K562 (cell line): ENCODE measurements around the gene ADCY6. TPM values are rescaled to one million over a fixed set of nuclear protein-coding genes. Genes with fewer than 3 reads are reported as not detected.

ENCODE experiments used
- ELF2 ChIP-seq: fragments of 250-450 bp; sonication (Bioruptor Pico); IDR thresholded peaks from 2 replicates; pipeline ENCODE4 v1.5.0; 2021; ENCODE audit warnings: mild to moderate bottlenecking
- NBN ChIP-seq: fragments of 450-650 bp; IDR thresholded peaks from 2 replicates; pipeline ENCODE4 v1.6.1; 2016; ENCODE audit warnings: low read depth, mild to moderate bottlenecking
- PCBP1 ChIP-seq: fragments of 200-400 bp; formaldehyde crosslinking; IDR thresholded peaks from 2 replicates; pipeline ENCODE4 v1.6.1; 2018; ENCODE audit warnings: mild to moderate bottlenecking, low read depth, low read length; ENCODE audit not compliant: poor library complexity, severe bottlenecking
- POLR2AphosphoS5 ChIP-seq: IDR thresholded peaks from 2 replicates; pipeline ENCODE4 v1.6.1; 2011; ENCODE audit warnings: mild to moderate bottlenecking, low read depth, low read length, moderate library complexity; ENCODE audit not compliant: control insufficient read depth, insufficient read depth
- SAFB2 ChIP-seq: fragments of 200-400 bp; formaldehyde crosslinking; IDR thresholded peaks from 2 replicates; pipeline ENCODE4 v1.6.1; 2018; ENCODE audit warnings: borderline replicate concordance, low read length, low read depth, moderate library complexity; ENCODE audit not compliant: severe bottlenecking
- TAF1 ChIP-seq: IDR thresholded peaks from 2 replicates; pipeline ENCODE4 v1.6.1; 2011; ENCODE audit warnings: mild to moderate bottlenecking, low read length, moderate library complexity; ENCODE audit not compliant: insufficient read depth, control insufficient read depth, severe bottlenecking; ENCODE audit errors: extremely low read depth
- polyA plus RNA-seq, 8 experiments: library from polyadenylated mRNA; depleted of rRNA in 4 of 8; stranded (reverse) in 5 of 8; unstranded in 3 of 8; fragments of >200 nt; fragmentation: Nextera tagmentation in 2 of 8; fragmentation: Illumina TruSeq in 1 of 8; extraction: Ambion mirVana in 2 of 8; extraction: Trizol in 1 of 8; gene quantifications; 2 replicates each; pipeline versions ENCODE4 v1.2.1 to v1.2.3, GENCODE V29; 2011 to 2014; ENCODE audit warnings: inconsistent platforms in 1 of 8, missing spikeins in 1 of 8
- total RNA-seq, 7 experiments: library from RNA; depleted of rRNA in 6 of 7; stranded (reverse); fragments of >200 nt in 6 of 7; fragmentation: Illumina TruSeq in 2 of 7; extraction: Trizol in 2 of 7; gene quantifications; 2 replicates each; pipeline versions ENCODE4 v1.2.1 to v1.2.3, GENCODE V29; 2011 to 2021; ENCODE audit warnings: low replicate concordance in 1 of 7
- TF ChIP-seq, protein P1 (sequence below): fragments of 450-650 bp; IDR thresholded peaks from 2 replicates; pipeline ENCODE4 v1.6.1; 2018; ENCODE audit not compliant: partially characterized antibody
- TF ChIP-seq, protein P2 (sequence below): sonication (generic); formaldehyde crosslinking; IDR thresholded peaks from 2 replicates; pipeline ENCODE4 v1.8.1; 2023; ENCODE audit warnings: mild to moderate bottlenecking, missing genetic modification reagents
- TF ChIP-seq, protein P3 (sequence below), 3 experiments: IDR thresholded peaks in 2 of 3; conservative IDR thresholded peaks in 1 of 3; 2 replicates each; pipeline ENCODE4 v1.5.1; 2011 to 2012; ENCODE audit warnings: low read length in 3 of 3, mild to moderate bottlenecking in 3 of 3, control low read depth in 2 of 3, improper control_type of control experiment in 1 of 3, inconsistent platforms in 1 of 3, low read depth in 1 of 3, mixed read lengths in 1 of 3, moderate library complexity in 1 of 3; ENCODE audit not compliant: insufficient read depth in 2 of 3

Gene ADCY6
- total and polyA plus RNA-seq, 9 of the 15 experiments (the other 6 are each of a cell fraction or from before 2014, with no cell fraction given): 0.01 to 1.0 (median 0.53) TPM

DNA sequence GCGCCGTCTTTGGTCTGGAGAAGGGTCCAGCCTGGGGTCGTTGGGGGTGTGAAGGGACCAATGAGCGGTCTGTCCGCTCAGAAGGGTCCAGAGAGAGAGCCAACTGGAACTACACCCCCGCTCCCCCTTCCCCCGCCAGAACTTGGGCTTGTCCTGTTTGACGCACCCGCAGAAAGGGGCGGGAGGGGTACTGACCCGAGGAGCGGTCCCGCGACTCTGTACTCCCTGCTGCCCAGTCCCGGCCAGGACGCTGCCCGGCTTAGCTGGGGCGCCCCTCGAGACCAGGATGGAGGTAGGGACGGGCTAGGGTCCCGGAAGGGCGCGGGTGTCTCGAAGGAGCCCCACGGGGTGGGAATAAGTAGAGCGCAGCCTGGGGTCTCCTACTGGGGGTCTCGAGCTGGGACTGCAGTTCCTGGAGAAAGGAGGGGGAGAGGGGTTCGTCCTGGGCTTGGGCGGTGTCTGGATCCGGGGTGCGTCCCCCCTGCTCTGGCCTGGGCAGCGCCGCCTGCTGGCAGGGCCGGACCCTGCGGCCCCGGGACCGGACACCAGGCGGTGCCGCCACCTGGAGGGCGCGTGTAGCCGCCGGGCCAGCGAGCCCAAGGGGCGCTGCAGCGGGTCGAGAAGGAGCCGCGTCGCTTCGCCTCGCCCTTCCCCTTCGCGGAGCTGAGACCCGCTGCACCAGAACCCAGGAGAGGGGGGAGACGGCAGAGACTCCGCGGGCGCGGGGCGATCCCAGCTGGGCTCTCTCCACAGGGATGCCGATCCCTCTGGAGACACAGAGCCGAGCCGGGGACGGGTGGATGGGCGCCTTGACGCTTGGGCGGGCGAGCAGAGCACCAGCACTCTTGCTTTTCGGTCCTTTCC is 25.6 kb upstream of the ADCY6 start (continued):
- TF ChIP-seq, protein P1, sequence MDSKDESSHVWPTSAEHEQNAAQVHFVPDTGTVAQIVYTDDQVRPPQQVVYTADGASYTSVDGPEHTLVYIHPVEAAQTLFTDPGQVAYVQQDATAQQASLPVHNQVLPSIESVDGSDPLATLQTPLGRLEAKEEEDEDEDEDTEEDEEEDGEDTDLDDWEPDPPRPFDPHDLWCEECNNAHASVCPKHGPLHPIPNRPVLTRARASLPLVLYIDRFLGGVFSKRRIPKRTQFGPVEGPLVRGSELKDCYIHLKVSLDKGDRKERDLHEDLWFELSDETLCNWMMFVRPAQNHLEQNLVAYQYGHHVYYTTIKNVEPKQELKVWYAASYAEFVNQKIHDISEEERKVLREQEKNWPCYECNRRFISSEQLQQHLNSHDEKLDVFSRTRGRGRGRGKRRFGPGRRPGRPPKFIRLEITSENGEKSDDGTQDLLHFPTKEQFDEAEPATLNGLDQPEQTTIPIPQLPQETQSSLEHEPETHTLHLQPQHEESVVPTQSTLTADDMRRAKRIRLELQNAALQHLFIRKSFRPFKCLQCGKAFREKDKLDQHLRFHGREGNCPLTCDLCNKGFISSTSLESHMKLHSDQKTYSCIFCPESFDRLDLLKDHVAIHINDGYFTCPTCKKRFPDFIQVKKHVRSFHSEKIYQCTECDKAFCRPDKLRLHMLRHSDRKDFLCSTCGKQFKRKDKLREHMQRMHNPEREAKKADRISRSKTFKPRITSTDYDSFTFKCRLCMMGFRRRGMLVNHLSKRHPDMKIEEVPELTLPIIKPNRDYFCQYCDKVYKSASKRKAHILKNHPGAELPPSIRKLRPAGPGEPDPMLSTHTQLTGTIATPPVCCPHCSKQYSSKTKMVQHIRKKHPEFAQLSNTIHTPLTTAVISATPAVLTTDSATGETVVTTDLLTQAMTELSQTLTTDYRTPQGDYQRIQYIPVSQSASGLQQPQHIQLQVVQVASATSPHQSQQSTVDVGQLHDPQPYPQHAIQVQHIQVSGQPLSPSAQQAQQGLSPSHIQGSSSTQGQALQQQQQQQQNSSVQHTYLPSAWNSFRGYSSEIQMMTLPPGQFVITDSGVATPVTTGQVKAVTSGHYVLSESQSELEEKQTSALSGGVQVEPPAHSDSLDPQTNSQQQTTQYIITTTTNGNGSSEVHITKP: peak; percentile 95
- TF ChIP-seq PCBP1 (peak; percentile 83), TAF1 (peak; percentile 47), POLR2AphosphoS5 (peak; percentile 42; the same call in 1 of the 2 replicates), SAFB2 (no peak), NBN (peak; percentile 50), ELF2 (CRISPR knock-in tag) (no peak)
- TF ChIP-seq, protein P2, sequence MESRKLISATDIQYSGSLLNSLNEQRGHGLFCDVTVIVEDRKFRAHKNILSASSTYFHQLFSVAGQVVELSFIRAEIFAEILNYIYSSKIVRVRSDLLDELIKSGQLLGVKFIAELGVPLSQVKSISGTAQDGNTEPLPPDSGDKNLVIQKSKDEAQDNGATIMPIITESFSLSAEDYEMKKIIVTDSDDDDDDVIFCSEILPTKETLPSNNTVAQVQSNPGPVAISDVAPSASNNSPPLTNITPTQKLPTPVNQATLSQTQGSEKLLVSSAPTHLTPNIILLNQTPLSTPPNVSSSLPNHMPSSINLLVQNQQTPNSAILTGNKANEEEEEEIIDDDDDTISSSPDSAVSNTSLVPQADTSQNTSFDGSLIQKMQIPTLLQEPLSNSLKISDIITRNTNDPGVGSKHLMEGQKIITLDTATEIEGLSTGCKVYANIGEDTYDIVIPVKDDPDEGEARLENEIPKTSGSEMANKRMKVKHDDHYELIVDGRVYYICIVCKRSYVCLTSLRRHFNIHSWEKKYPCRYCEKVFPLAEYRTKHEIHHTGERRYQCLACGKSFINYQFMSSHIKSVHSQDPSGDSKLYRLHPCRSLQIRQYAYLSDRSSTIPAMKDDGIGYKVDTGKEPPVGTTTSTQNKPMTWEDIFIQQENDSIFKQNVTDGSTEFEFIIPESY (CRISPR knock-in tag): peak; percentile 31
- TF ChIP-seq, protein P3, sequence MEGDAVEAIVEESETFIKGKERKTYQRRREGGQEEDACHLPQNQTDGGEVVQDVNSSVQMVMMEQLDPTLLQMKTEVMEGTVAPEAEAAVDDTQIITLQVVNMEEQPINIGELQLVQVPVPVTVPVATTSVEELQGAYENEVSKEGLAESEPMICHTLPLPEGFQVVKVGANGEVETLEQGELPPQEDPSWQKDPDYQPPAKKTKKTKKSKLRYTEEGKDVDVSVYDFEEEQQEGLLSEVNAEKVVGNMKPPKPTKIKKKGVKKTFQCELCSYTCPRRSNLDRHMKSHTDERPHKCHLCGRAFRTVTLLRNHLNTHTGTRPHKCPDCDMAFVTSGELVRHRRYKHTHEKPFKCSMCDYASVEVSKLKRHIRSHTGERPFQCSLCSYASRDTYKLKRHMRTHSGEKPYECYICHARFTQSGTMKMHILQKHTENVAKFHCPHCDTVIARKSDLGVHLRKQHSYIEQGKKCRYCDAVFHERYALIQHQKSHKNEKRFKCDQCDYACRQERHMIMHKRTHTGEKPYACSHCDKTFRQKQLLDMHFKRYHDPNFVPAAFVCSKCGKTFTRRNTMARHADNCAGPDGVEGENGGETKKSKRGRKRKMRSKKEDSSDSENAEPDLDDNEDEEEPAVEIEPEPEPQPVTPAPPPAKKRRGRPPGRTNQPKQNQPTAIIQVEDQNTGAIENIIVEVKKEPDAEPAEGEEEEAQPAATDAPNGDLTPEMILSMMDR (IDR thresholded peaks at IDR 0.05 in 2 of 3, conservative IDR thresholded peaks at IDR 0.05 in 1 of 3; ENCODE audit: insufficient read depth in 2 of 3, low read depth in 1 of 3, low read length in 3 of 3): peak; percentile 99 to 100 (median 100)
